ENCODE data around the gene DSCAML1.

GRCh38 chr11:117673602-117674001 is 123.4 kb downstream of the DSCAML1 start:
- no peak for TF ChIP-seq HIVEP1 (CRISPR knock-in tag; IDR thresholded peaks at IDR 0.05)
- no peak for TF ChIP-seq NFRKB (IDR thresholded peaks at IDR 0.05; ENCODE audit: low read depth)

All from K562 (cell line).